GM12865 (cell line): Measurements from ENCODE around the gene RFPL2.
A peak's percentile ranks its signal among the peaks of the same experiment; 100 is the strongest.

ENCODE experiments used
- DNase-seq: peaks from one replicate; pipeline ENCODE4 v3.0.0; 2010; ENCODE audit warnings: low read depth
- H3K4me3 ChIP-seq: 2 replicates; pipeline ENCODE4 v1.5.1; 2011; ENCODE audit warnings: mild to moderate bottlenecking, low read depth, low read length, control low read depth
- CTCF ChIP-seq: IDR thresholded peaks from 2 replicates; pipeline ENCODE4 v1.5.1; 2011; ENCODE audit warnings: low read length, control low read depth, low read depth, inconsistent platforms; ENCODE audit not compliant: insufficient read depth; ENCODE audit errors: missing control alignments

Gene RFPL2

GRCh38 chr22:32206774-32207758 lies 2.2 kb upstream of the RFPL2 start:
- DNase-seq, result peak; percentile 54
- peak; percentile 67 for TF ChIP-seq CTCF
- no peak overlapping the region for H3K4me3 ChIP-seq

GRCh38 chr22:32205974-32206773 lies 1.3 kb upstream of the RFPL2 start:
- peak; percentile 4 for TF ChIP-seq CTCF
- H3K4me3 ChIP-seq, result no peak overlapping the region

GRCh38 chr22:32204040-32204855 lies 625 bp downstream of the RFPL2 start:
- DNase-seq, result no peak
- H3K4me3 ChIP-seq, result no peak overlapping the region
- no peak for TF ChIP-seq CTCF

More at GRCh38 chr22:32205974-32206773, 1.3 kb upstream of the RFPL2 start:
- DNase-seq, result no peak

- H3K4me3 ChIP-seq, result no peak overlapping the region
- TF ChIP-seq CTCF, result no peak
- no peak for DNase-seq
These were observed 1.5 kb downstream of the RFPL2 start for GRCh38 chr22:32203181-32204039.

GRCh38 chr22:32202539-32203180 lies 2.2 kb downstream of the RFPL2 start:
- DNase-seq, result peak; percentile 35
- TF ChIP-seq CTCF, result peak; percentile 47
- H3K4me3 ChIP-seq, result no peak overlapping the region
